IPS-11a (cell line): ENCODE measurements around the gene CEMIP.

Experiments used
- H3K4me3 ChIP-seq: one replicate; pipeline ENCODE4 v1.5.1; 2013; ENCODE audit warnings: low read depth, low read length, control low read depth

CEMIP gene

GRCh38 chr15:80970658-80971057 lies 191.5 kb downstream of the CEMIP start:
- H3K4me3 ChIP-seq: no peak overlapping the region

- H3K4me3 ChIP-seq: no peak overlapping the region
Measured at GRCh38 chr15:80971143-80971542, 192.0 kb downstream of the CEMIP start.

- no peak overlapping the region for H3K4me3 ChIP-seq
Measured at GRCh38 chr15:80972276-80972675, 193.1 kb downstream of the CEMIP start.

- H3K4me3 ChIP-seq: no peak overlapping the region
Measured at GRCh38 chr15:80974914-80975313, 195.7 kb downstream of the CEMIP start.

- no peak overlapping the region for H3K4me3 ChIP-seq
Measured at GRCh38 chr15:80976851-80977250, 197.7 kb downstream of the CEMIP start.

GRCh38 chr15:80977627-80978036 lies 198.5 kb downstream of the CEMIP start:
- H3K4me3 ChIP-seq: no peak overlapping the region

- H3K4me3 ChIP-seq: no peak overlapping the region
Measured at GRCh38 chr15:80978685-80979329, 199.6 kb downstream of the CEMIP start.

GRCh38 chr15:80979538-80980200 lies 200.5 kb downstream of the CEMIP start:
- H3K4me3 ChIP-seq: no peak overlapping the region

- H3K4me3 ChIP-seq: no peak overlapping the region
Measured at GRCh38 chr15:80982205-80982604, 203.0 kb downstream of the CEMIP start.

GRCh38 chr15:80982839-80983238 lies 203.7 kb downstream of the CEMIP start:
- H3K4me3 ChIP-seq: no peak overlapping the region

- H3K4me3 ChIP-seq: no peak overlapping the region
Measured at GRCh38 chr15:80984856-80985255, 205.7 kb downstream of the CEMIP start.

GRCh38 chr15:80985981-80986380 lies 206.8 kb downstream of the CEMIP start:
- H3K4me3 ChIP-seq: no peak overlapping the region

GRCh38 chr15:80986487-80986886 lies 207.3 kb downstream of the CEMIP start:
- no peak overlapping the region for H3K4me3 ChIP-seq

GRCh38 chr15:80988148-80988796 lies 209.1 kb downstream of the CEMIP start:
- peak overlapping the region; percentile 98 for H3K4me3 ChIP-seq

- peak overlapping the region; percentile 98 for H3K4me3 ChIP-seq
Measured at GRCh38 chr15:80989081-80989517, 209.9 kb downstream of the CEMIP start.

GRCh38 chr15:80989518-80990478 lies 210.6 kb downstream of the CEMIP start, which contains the start of gene MESD:
Gene MESD (minus strand): TSS chr15:80989819. CDS start chr15:80989791, 28 bp downstream.
- peak within 1 kb of the TSS; percentile 98 for H3K4me3 ChIP-seq

GRCh38 chr15:80990955-80991354 lies 211.8 kb downstream of the CEMIP start:
- H3K4me3 ChIP-seq: no peak overlapping the region

- H3K4me3 ChIP-seq: no peak overlapping the region
Measured at GRCh38 chr15:80991421-80991820, 212.3 kb downstream of the CEMIP start.

GRCh38 chr15:80992006-80992405 lies 212.8 kb downstream of the CEMIP start:
- H3K4me3 ChIP-seq: no peak overlapping the region

- H3K4me3 ChIP-seq: no peak overlapping the region
Measured at GRCh38 chr15:80992441-80992840, 213.3 kb downstream of the CEMIP start.

GRCh38 chr15:80996247-80996646 lies 217.1 kb downstream of the CEMIP start:
- H3K4me3 ChIP-seq: no peak overlapping the region
